Stimulated activated naive CD8-positive, alpha-beta T cell treated with anti-CD3 and anti-CD28 coated beads, Interleukin-15, Interleukin-2, amounts not matched to agents 100 U/mL and 50 U/mL, for 24 hours (primary cell): ENCODE measurements around the gene MPZL2.

Experiments used
- ATAC-seq: fragments of 150-1000 bp; cut with Tn5 transposase; one replicate; pipeline ENCODE4 v1.10.0; 2021
- DNase-seq: peaks from one replicate; pipeline ENCODE4 v3.0.0; 2021

Gene MPZL2

DNA sequence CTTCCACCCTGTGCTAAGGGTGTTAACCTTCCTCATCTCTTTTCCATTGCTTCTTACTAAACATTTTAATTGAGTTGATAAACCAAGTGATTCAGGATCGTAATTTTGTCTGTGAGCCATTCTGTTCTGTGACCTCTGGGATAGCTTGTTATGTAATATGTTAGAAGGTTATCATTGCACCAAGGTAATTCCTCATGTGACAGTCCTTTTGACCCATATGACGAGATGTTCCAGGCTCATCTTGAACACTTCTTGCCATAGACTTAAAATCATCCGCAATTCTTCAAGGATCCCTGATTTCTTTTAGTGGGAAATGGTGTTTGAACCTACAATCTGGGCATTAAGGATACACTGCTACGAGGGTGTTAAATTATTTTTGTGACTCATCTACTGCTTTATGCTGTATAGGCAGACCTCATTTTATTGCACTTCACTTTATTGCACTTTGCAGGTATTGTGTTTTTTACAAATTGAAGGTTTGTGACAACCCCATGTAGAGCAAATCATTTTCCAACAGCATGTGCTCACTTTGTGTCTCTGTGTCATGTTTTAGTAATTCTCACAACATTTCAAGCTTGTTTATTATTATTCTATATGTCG is 19.0 kb upstream of the MPZL2 start:
- DNase-seq (no peak), ATAC-seq (no peak)

GRCh38 chr11:118282606-118283005 is 18.5 kb upstream of the MPZL2 start:
- ATAC-seq (no peak), DNase-seq (no peak)

- no peak for DNase-seq
- peak; percentile 60 for ATAC-seq
These were observed 17.2 kb upstream of the MPZL2 start for GRCh38 chr11:118281284-118281683.

- ATAC-seq = peak; percentile 79
- peak; percentile 29 for DNase-seq
These were observed 13.2 kb upstream of the MPZL2 start for GRCh38 chr11:118277312-118277711.

- no peak for ATAC-seq
These were observed 12.3 kb upstream of the MPZL2 start for GRCh38 chr11:118276422-118276821.

GRCh38 chr11:118275176-118275575 is 11.1 kb upstream of the MPZL2 start:
- no peak for ATAC-seq
- no peak for DNase-seq

More at GRCh38 chr11:118276422-118276821, 12.3 kb upstream of the MPZL2 start:
- DNase-seq = no peak

DNA sequence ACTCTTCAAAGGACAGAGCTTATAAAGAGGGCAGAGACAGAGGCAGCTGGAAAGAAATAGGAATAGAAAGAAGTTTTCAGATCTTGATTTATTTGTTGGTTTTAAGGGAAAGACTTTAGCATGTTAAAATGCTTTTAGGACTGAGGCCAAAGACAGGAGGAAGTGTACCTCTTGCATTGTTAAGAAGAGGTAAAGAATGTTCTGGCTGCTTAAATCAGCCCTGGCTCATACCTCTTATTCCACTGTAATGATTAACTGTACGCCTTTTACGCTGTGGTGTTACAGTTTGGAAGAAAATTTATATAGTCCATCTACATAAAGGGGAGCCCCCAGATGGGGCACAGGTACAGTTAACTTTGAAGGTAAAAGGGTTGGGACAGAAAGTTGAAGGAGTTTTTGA is 10.1 kb upstream of the MPZL2 start:
- ATAC-seq = no peak
- no peak for DNase-seq

DNA sequence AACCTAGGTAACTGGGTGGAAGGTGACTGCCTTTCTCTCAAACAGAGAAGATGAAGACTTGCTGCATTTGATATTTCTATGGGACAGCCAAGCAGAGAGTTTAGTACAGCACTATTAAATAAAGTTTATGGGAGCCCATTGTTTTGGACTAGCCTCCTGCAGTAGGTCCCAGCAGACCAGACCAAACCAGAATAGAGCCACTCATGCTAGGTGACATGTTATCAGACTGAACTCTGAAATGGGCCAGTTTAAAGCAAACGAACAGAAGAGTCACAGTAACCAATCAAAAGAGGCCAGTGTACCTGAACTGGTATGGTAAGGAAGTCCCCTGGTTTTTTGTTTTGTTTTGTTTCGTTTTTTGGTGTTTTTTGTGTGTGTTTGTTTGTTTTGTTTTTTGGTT is 7.9 kb upstream of the MPZL2 start:
- ATAC-seq (no peak), DNase-seq (no peak)

DNA sequence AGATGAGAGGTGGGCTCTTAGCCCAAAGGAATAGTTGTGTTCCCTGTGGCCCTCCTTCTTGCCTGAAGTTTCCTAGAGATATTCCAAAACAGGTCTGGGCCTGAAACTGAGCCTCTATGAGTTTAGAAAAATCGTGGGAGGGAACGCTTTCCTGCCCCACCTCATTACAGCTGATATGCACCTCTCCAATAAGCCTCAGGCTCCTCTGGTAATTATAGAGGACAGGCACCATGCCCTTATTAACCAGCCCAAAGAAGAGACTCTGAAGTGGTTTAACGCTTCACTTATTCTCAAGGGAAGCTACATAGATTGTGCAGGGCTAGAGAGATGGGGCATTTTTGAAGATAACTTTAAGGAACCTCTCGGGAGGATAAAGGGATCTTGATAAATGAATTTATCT is 3.4 kb upstream of the MPZL2 start:
- ATAC-seq (no peak), DNase-seq (no peak)

GRCh38 chr11:118265954-118266353 is 1.9 kb upstream of the MPZL2 start:
- ATAC-seq (no peak), DNase-seq (no peak)

DNA sequence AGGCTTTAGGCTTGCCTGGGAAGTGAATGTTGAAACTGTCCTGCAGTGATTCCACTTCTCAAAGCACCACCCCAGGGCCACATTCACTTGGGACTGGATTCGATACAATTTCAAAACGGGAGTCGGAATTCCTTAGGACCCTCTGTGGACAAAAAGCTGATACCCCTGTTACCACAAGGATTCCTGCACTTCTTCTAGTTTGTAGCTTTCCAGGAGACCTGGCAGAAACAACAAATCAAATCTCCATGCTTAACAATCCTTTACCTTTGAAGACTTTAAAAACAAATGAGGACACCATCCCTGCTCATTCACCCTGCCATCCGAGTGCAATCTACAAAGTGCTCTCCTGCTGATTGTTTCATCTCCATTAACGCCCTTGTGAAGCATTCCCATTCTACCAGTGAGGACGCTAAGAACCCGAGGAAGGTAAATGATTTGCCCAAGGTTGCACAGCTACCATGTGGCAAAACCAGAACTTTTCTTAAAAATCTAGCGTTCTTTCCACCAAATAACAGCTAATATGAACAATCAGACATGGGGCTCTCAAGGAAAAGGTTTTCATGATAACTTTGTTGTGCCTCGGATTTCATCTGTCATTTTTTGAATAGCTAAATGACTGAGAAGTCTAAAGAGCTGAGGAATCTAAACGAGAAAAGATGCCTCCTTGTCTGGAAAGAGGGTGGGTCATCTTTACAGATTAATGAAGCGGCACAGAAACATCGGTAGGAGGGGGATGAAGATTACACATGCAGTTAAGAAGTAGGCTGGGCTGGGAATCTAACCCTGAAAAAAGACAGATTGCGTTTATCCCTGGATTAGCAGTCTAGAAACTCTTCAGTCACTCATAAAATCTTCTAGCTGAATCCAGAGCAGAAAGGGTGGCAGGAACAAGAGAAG is 720 bp upstream of the MPZL2 start:
- DNase-seq = no peak
- ATAC-seq = no peak

GRCh38 chr11:118263112-118263511 is 985 bp downstream of the MPZL2 start:
- DNase-seq (no peak), ATAC-seq (no peak)

GRCh38 chr11:118260353-118260752 is 3.7 kb downstream of the MPZL2 start:
- ATAC-seq (peak; percentile 24), DNase-seq (no peak)

- DNase-seq = no peak
- no peak for ATAC-seq
These were observed 5.0 kb downstream of the MPZL2 start for GRCh38 chr11:118259138-118259537.

DNA sequence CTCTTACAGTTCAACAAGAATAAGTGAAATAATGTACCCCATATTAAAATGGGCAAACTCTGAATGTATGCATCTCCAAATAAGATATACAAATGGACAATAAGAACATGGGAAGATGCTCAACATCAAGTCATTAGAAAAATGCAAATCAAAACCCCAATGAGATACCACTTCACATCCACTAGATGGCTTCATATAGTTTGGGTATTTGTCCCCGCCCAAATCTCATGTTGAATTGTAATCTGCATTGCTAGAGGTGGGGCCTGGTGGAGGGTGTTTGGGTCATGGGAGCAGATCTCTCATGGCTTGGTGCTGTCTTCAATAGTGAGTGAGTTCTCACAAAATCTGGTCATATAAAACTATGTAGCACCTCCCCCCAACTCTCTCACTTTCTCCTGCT is 5.7 kb downstream of the MPZL2 start:
- no peak for DNase-seq
- peak; percentile 58 for ATAC-seq

GRCh38 chr11:118252688-118253087 is 11.4 kb downstream of the MPZL2 start:
- no peak for ATAC-seq
- no peak for DNase-seq

- peak; percentile 83 for DNase-seq
- peak; percentile 77 for ATAC-seq
These were observed 12.0 kb downstream of the MPZL2 start, which contains the start of gene MPZL3 for GRCh38 chr11:118251858-118252652. Gene MPZL3 (minus strand): TSS chr11:118252365. CDS start chr11:118252294, 71 bp downstream.

GRCh38 chr11:118247041-118247440 is 17.1 kb downstream of the MPZL2 start:
- peak; percentile 42 for ATAC-seq
- no peak for DNase-seq

- ATAC-seq (peak; percentile 17), DNase-seq (no peak)
These were observed 18.0 kb downstream of the MPZL2 start for GRCh38 chr11:118245936-118246562.

- no peak for ATAC-seq
- no peak for DNase-seq
These were observed 19.9 kb downstream of the MPZL2 start for GRCh38 chr11:118243993-118244762.

- DNase-seq = no peak
- no peak for ATAC-seq
These were observed 20.9 kb downstream of the MPZL2 start for GRCh38 chr11:118243161-118243560.

DNA sequence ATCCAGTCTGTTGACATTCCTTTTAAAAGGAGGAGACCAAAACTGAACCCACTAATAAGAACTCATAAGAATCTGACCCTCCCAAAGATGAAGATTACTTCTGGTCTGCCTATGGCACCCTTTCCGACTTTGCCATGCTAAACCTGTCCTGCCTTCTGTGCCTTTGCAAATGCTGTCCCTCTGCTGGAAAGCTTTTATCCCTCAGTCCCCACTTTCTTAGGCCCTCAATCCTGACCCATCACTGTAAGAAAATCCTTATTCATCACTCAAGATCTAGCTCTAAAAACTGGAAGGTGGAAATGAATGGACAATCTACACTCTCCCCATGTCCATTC is 22.4 kb downstream of the MPZL2 start:
- DNase-seq = no peak
- ATAC-seq = peak; percentile 0
